ENCODE data around the gene C6orf52. TPM values are rescaled to one million over a fixed set of nuclear protein-coding genes. Genes with fewer than 3 reads are reported as not detected.

Gene C6orf52
- total and polyA plus RNA-seq, 9 of the 15 experiments (the other 6 are each of a cell fraction or from before 2014, with no cell fraction given): 6.7 to 37.0 (median 11.1) TPM

- Histone ChIP-seq H3K27ac (ENCODE audit: extremely low read depth, low read depth, low read length) (no peak overlapping the region), H3K9me3 (replicated peaks; ENCODE audit: control insufficient read depth, insufficient read depth, low read depth, low read length) (peaks cover 13% of the 10 kb centered on the region), H3K4me1 (replicated peaks in 1 of 2; ENCODE audit: control insufficient read depth in 2 of 2, insufficient read depth in 2 of 2, low read length in 2 of 2) (peaks cover 18 to 19% of the 10 kb centered on the region in 2 experiments; a peak in 4 of 5 replicates), H4K20me1 (replicated peaks; ENCODE audit: control insufficient read depth, insufficient read depth, low read length) (no peaks in the 10 kb centered on the region), H3K9ac (ENCODE audit: insufficient read depth in 1 of 2, low read depth in 2 of 2, low read length in 2 of 2) (no peak overlapping the region), H2AFZ (ENCODE audit: low read depth, low read length) (no peak overlapping the region), H3K79me2 (ENCODE audit: control insufficient read depth, insufficient read depth, low read length) (peaks cover 17% of the 10 kb centered on the region), H3K4me3 (no peak overlapping the region), H3K4me2 (ENCODE audit: insufficient read depth, low read length) (no peak overlapping the region), H3K36me3 (ENCODE audit: control insufficient read depth, insufficient read depth, low read length) (no peaks in the 10 kb centered on the region), H3K27me3 (ENCODE audit: control insufficient read depth in 2 of 2, insufficient read depth in 2 of 2, low read length in 2 of 2) (no peaks in the 10 kb centered on the region), H3K9me1 (ENCODE audit: control insufficient read depth, insufficient read depth, low read length) (no peaks in the 10 kb centered on the region)
- CTCF ChIA-PET (ENCODE audit: low intra/inter-chr PET ratio): no interaction called here
- no peak for ATAC-seq
- TF ChIP-seq ZNF316 (IDR thresholded peaks at IDR 0.05): peak; percentile 94
- no peak for TF ChIP-seq ZNF395 (CRISPR knock-in tag; IDR thresholded peaks at IDR 0.05)
- TF ChIP-seq TCFL5 (CRISPR knock-in tag; conservative IDR thresholded peaks at IDR 0.05): no peak
- no peak for TF ChIP-seq RBM17 (IDR thresholded peaks at IDR 0.05; ENCODE audit: borderline replicate concordance, low read depth, low read length)
- TF ChIP-seq CHAMP1 (IDR thresholded peaks at IDR 0.05): peak; percentile 31; the same call in 1 of the 2 replicates
- TF ChIP-seq MAFG (tag; conservative IDR thresholded peaks at IDR 0.05): peak; percentile 76
- peak; percentile 82 for TF ChIP-seq MAFK (IDR thresholded peaks at IDR 0.05; ENCODE audit: low read length)
- TF ChIP-seq, protein P1, sequence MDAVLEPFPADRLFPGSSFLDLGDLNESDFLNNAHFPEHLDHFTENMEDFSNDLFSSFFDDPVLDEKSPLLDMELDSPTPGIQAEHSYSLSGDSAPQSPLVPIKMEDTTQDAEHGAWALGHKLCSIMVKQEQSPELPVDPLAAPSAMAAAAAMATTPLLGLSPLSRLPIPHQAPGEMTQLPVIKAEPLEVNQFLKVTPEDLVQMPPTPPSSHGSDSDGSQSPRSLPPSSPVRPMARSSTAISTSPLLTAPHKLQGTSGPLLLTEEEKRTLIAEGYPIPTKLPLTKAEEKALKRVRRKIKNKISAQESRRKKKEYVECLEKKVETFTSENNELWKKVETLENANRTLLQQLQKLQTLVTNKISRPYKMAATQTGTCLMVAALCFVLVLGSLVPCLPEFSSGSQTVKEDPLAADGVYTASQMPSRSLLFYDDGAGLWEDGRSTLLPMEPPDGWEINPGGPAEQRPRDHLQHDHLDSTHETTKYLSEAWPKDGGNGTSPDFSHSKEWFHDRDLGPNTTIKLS (IDR thresholded peaks at IDR 0.05; ENCODE audit: borderline replicate concordance, low read depth): no peak
- TF ChIP-seq MAFF (IDR thresholded peaks at IDR 0.05; ENCODE audit: low read length): peak; percentile 87
- 0 out of 2 replicates have a peak, but pooled peaks have one; percentile 40 for TF ChIP-seq CC2D1A (IDR thresholded peaks at IDR 0.05)
- TF ChIP-seq ZNF124 (CRISPR knock-in tag; IDR thresholded peaks at IDR 0.05): no peak
- no peak for TF ChIP-seq ZNF232 (CRISPR knock-in tag; IDR thresholded peaks at IDR 0.05)
- TF ChIP-seq NBN (IDR thresholded peaks at IDR 0.05; ENCODE audit: low read depth): no peak
- TF ChIP-seq SP1 (CRISPR knock-in tag; IDR thresholded peaks at IDR 0.05): 0 out of 2 replicates have a peak, but pooled peaks have one; percentile 32
- TF ChIP-seq NFYB (IDR thresholded peaks at IDR 0.05; ENCODE audit: extremely low read depth, insufficient read length): peak; percentile 95
- TF ChIP-seq C11orf30 (IDR thresholded peaks at IDR 0.05; ENCODE audit: low read depth): peak; percentile 81
- peak; percentile 79 for TF ChIP-seq RBM25 (IDR thresholded peaks at IDR 0.05; ENCODE audit: low read depth, low read length, severe bottlenecking)
- in situ Hi-C loops (cut with MboI) (no loop called here), intact Hi-C loops (cut with micrococcal nuclease) (no loop called here)
- no TSS peak for BruUV-seq (replicated peaks)
- POLR2A ChIA-PET: interaction anchor here (0.9 kb wide), 2 partner anchors 14 to 25 kb away, joined by 3 read pairs; partner anchors contain the start of genes C6orf52 and PAK1IP1
- peak in 1 of 4 experiments; percentile 45 for DNase-seq (ENCODE audit: extremely low read depth in 1 of 4, low spot score in 3 of 4)
- WGBS (ENCODE audit: insufficient coverage, low coverage, missing lambda C conversion rate): 69% methylated on average over 8 of the region's 8 CpGs
- FAIRE-seq: no peak
These were observed 25.0 kb upstream of the C6orf52 start for GRCh38 chr6:10719296-10719963.
